CD4-positive, alpha-beta T cell treated with Interleukin-12 subunit alpha and Interleukin-12 subunit beta, for 1 hour (primary cell): ENCODE measurements around the gene TSHZ1.

Experiments
- DNase-seq: peaks from one replicate; pipeline ENCODE4 v3.0.0-alpha.2; 2020

Gene TSHZ1

GRCh38 chr18:75279381-75279780 is 68.8 kb downstream of the TSHZ1 start:
- no peak for DNase-seq

- DNase-seq = no peak
Measured at GRCh38 chr18:75280427-75281280, 70.1 kb downstream of the TSHZ1 start.

- no peak for DNase-seq
Measured at GRCh38 chr18:75282746-75283145, 72.1 kb downstream of the TSHZ1 start.

GRCh38 chr18:75283731-75284130 is 73.1 kb downstream of the TSHZ1 start:
- DNase-seq = no peak

GRCh38 chr18:75284566-75284965 is 74.0 kb downstream of the TSHZ1 start:
- no peak for DNase-seq

GRCh38 chr18:75285876-75286275 is 75.3 kb downstream of the TSHZ1 start:
- no peak for DNase-seq

- no peak for DNase-seq
Measured at GRCh38 chr18:75287006-75287405, 76.4 kb downstream of the TSHZ1 start.

- no peak for DNase-seq
Measured at GRCh38 chr18:75287700-75288099, 77.1 kb downstream of the TSHZ1 start.

GRCh38 chr18:75289761-75290160 is 79.2 kb downstream of the TSHZ1 start:
- no peak for DNase-seq

GRCh38 chr18:75290737-75291358 is 80.3 kb downstream of the TSHZ1 start:
- DNase-seq = no peak

- DNase-seq = no peak
Measured at GRCh38 chr18:75291460-75291859, 80.9 kb downstream of the TSHZ1 start.

- no peak for DNase-seq
Measured at GRCh38 chr18:75293591-75293990, 83.0 kb downstream of the TSHZ1 start.

- no peak for DNase-seq
Measured at GRCh38 chr18:75297731-75298130, 87.1 kb downstream of the TSHZ1 start.

- DNase-seq = no peak
Measured at GRCh38 chr18:75304678-75305557, 94.3 kb downstream of the TSHZ1 start.

GRCh38 chr18:75305984-75306383 is 95.4 kb downstream of the TSHZ1 start:
- DNase-seq = no peak

GRCh38 chr18:75307530-75307929 is 96.9 kb downstream of the TSHZ1 start:
- DNase-seq = no peak

- DNase-seq = no peak
Measured at GRCh38 chr18:75309564-75309963, 99.0 kb downstream of the TSHZ1 start.

GRCh38 chr18:75314117-75314516 is 103.5 kb downstream of the TSHZ1 start:
- DNase-seq = no peak

- DNase-seq = no peak
Measured at GRCh38 chr18:75314606-75315005, 104.0 kb downstream of the TSHZ1 start.

- DNase-seq = no peak
Measured at GRCh38 chr18:75316223-75316622, 105.6 kb downstream of the TSHZ1 start.

GRCh38 chr18:75316826-75317225 is 106.2 kb downstream of the TSHZ1 start:
- no peak for DNase-seq

- DNase-seq = no peak
Measured at GRCh38 chr18:75317300-75317699, 106.7 kb downstream of the TSHZ1 start.

- DNase-seq = no peak
Measured at GRCh38 chr18:75317703-75318102, 107.1 kb downstream of the TSHZ1 start.

GRCh38 chr18:75319905-75320304 is 109.3 kb downstream of the TSHZ1 start:
- DNase-seq = no peak
